Smooth muscle cell (in vitro differentiated cells): ENCODE data around the gene SYT9. TPM values are rescaled to one million over a fixed set of nuclear protein-coding genes. Genes with fewer than 3 reads are reported as not detected.

Experiments
- DNase-seq: peaks from one replicate; lab custom pipeline; 2025; ENCODE audit not compliant: unreplicated experiment; lab: John Stamatoyannopoulos, UW
- H2AFZ ChIP-seq: fragments of 200-600 bp; sonication (generic); 2 replicates; pipeline ENCODE4 v1.6.0; 2016; ENCODE audit warnings: antibody characterized with exemption, low read depth, mild to moderate bottlenecking
- H3F3A ChIP-seq: fragments of 200-600 bp; sonication (generic); 2 replicates; pipeline ENCODE4 v1.6.0; 2017; ENCODE audit warnings: antibody characterized with exemption, low read depth
- H3K27ac ChIP-seq: fragments of 200-600 bp; sonication (generic); 2 replicates; pipeline ENCODE4 v1.5.1; 2016; ENCODE audit warnings: low read depth, mild to moderate bottlenecking
- H3K27me3 ChIP-seq: fragments of 200-600 bp; sonication (generic); 2 replicates; pipeline ENCODE4 v1.6.1; 2016; ENCODE audit warnings: low read depth, mild to moderate bottlenecking
- H3K36me3 ChIP-seq: fragments of 200-600 bp; sonication (generic); 2 replicates; pipeline ENCODE4 v1.5.1; 2016; ENCODE audit warnings: low read depth
- H3K4me1 ChIP-seq: fragments of 200-600 bp; sonication (generic); 2 replicates; pipeline ENCODE4 v1.5.1; 2016; ENCODE audit warnings: low read depth
- H3K4me2 ChIP-seq: fragments of 200-600 bp; sonication (generic); 2 replicates; pipeline ENCODE4 v1.6.0; 2016; ENCODE audit warnings: mild to moderate bottlenecking
- H3K4me3 ChIP-seq: fragments of 200-600 bp; sonication (generic); 2 replicates; pipeline ENCODE4 v1.5.1; 2016; ENCODE audit warnings: mild to moderate bottlenecking
- H3K79me2 ChIP-seq: fragments of 200-600 bp; sonication (generic); 2 replicates; pipeline ENCODE4 v1.6.0; 2016; ENCODE audit warnings: low read depth, mild to moderate bottlenecking
- H3K9ac ChIP-seq: fragments of 200-600 bp; sonication (generic); 2 replicates; pipeline ENCODE4 v1.6.0; 2016; ENCODE audit warnings: low read depth
- H3K9me3 ChIP-seq: fragments of 200-600 bp; sonication (generic); replicated peaks from 2 replicates; pipeline ENCODE4 v1.5.1; 2016; ENCODE audit warnings: low read depth
- H4K20me1 ChIP-seq: fragments of 200-600 bp; sonication (generic); 2 replicates; pipeline ENCODE4 v1.6.0; 2016; ENCODE audit warnings: low read depth
- CTCF ChIP-seq: fragments of 200-600 bp; sonication (generic); IDR thresholded peaks from 2 replicates; pipeline ENCODE4 v1.5.1; 2017; ENCODE audit warnings: borderline replicate concordance, mild to moderate bottlenecking, antibody characterized with exemption; ENCODE audit not compliant: insufficient read depth, poor library complexity, severe bottlenecking
- WGBS: methylation state at CpG from one replicate; pipeline ENCODE4 v1.1.7; 2016; ENCODE audit warnings: low lambda C conversion rate; 5-methylcytosine and 5-hydroxymethylcytosine counted together
- polyA plus RNA-seq: library from polyadenylated mRNA; unstranded; fragments of >200 nt; fragmentation: Nextera tagmentation; extraction: Ambion mirVana; gene quantifications from 2 replicates; pipeline ENCODE4 v1.2.1, GENCODE V29; 2016
- total RNA-seq: library from RNA; depleted of rRNA; stranded (reverse); fragments of >200 nt; gene quantifications from 2 replicates; pipeline ENCODE4 v1.2.3, GENCODE V29; 2014

Gene SYT9
- total and polyA plus RNA-seq, 2 experiments from 2014 or later = 0.06 TPM; not detected in 1

- Histone ChIP-seq H3K9ac (no peak overlapping the region), H3F3A (no peaks in the 10 kb centered on the region), H3K4me3 (peak overlapping the region; percentile 71), H3K79me2 (no peaks in the 10 kb centered on the region), H3K27ac (no peak overlapping the region), H3K36me3 (no peaks in the 10 kb centered on the region), H3K4me1 (peaks cover 9% of the 10 kb centered on the region), H3K27me3 (peaks cover 87% of the 10 kb centered on the region), H4K20me1 (no peaks in the 10 kb centered on the region), H3K4me2 (peak overlapping the region; percentile 97), H2AFZ (peak overlapping the region; percentile 83), H3K9me3 (no peaks in the 10 kb centered on the region)
- DNase-seq = no peak
- WGBS = 6% methylated on average over 33 of the region's 33 CpGs
- TF ChIP-seq CTCF = no peak
These were observed 1.0 kb downstream of the SYT9 start for GRCh38 chr11:7252683-7253213.

GRCh38 chr11:7253800-7254199 is 2.1 kb downstream of the SYT9 start:
- WGBS = 67% methylated on average over 6 of the region's 6 CpGs
- Histone ChIP-seq H3K9ac (no peak overlapping the region), H3K27me3 (peaks cover 88% of the 10 kb centered on the region), H3K4me2 (no peak overlapping the region), H3K27ac (no peak overlapping the region), H3K4me3 (no peak overlapping the region), H3K4me1 (peaks cover 9% of the 10 kb centered on the region), H2AFZ (no peak overlapping the region), H3F3A (no peaks in the 10 kb centered on the region), H3K79me2 (no peaks in the 10 kb centered on the region), H3K36me3 (no peaks in the 10 kb centered on the region), H4K20me1 (no peaks in the 10 kb centered on the region), H3K9me3 (no peaks in the 10 kb centered on the region)
- no peak for TF ChIP-seq CTCF
- no peak for DNase-seq

- Histone ChIP-seq H4K20me1 (no peaks in the 10 kb centered on the region), H3K9ac (no peak overlapping the region), H3K4me3 (no peak overlapping the region), H2AFZ (no peak overlapping the region), H3K27ac (no peak overlapping the region), H3K36me3 (no peaks in the 10 kb centered on the region), H3K27me3 (peaks cover 80% of the 10 kb centered on the region), H3K9me3 (no peaks in the 10 kb centered on the region), H3F3A (no peaks in the 10 kb centered on the region), H3K4me1 (peaks cover 9% of the 10 kb centered on the region), H3K79me2 (no peaks in the 10 kb centered on the region), H3K4me2 (no peak overlapping the region)
- no peak for DNase-seq
- 77% methylated on average over 3 of the region's 3 CpGs for WGBS
- TF ChIP-seq CTCF = no peak
These were observed 3.1 kb downstream of the SYT9 start for GRCh38 chr11:7254731-7255291.

- Histone ChIP-seq H3K9me3 (no peaks in the 10 kb centered on the region), H3K27me3 (peaks cover 61% of the 10 kb centered on the region), H2AFZ (no peak overlapping the region), H3K4me3 (no peak overlapping the region), H3K36me3 (no peaks in the 10 kb centered on the region), H3F3A (no peaks in the 10 kb centered on the region), H3K79me2 (no peaks in the 10 kb centered on the region), H3K4me1 (peaks cover 9% of the 10 kb centered on the region), H3K27ac (no peak overlapping the region), H4K20me1 (no peaks in the 10 kb centered on the region), H3K4me2 (no peak overlapping the region), H3K9ac (no peak overlapping the region)
- no peak for DNase-seq
- TF ChIP-seq CTCF = no peak
- WGBS = 66% methylated on average over 2 of the region's 2 CpGs
These were observed 5.2 kb downstream of the SYT9 start for GRCh38 chr11:7256943-7257342.
